Astrocyte (in vitro differentiated cells and primary cell): ENCODE measurements around the gene TTLL8. TPM values are rescaled to one million over a fixed set of nuclear protein-coding genes. Genes with fewer than 3 reads are reported as not detected.

Source experiments
- DNase-seq: peaks from one replicate; pipeline ENCODE4 v3.0.0-alpha.2; 2010; ENCODE audit warnings: low read depth
- FAIRE-seq: peaks from 2 replicates; lab custom pipeline; 2011; peaks lifted over from hg19 to GRCh38; lab: Jason Lieb, UNC
- H2AFZ ChIP-seq: 2 replicates; pipeline ENCODE4 v1.6.0; 2012; ENCODE audit warnings: low read depth, low read length, inconsistent platforms
- H3K27ac ChIP-seq: 2 replicates; pipeline ENCODE4 v1.5.1; 2011; ENCODE audit warnings: low read depth, low read length, inconsistent platforms
- H3K27me3 ChIP-seq: 2 replicates; pipeline ENCODE4 v1.6.0; 2011; ENCODE audit warnings: low read length, inconsistent platforms; ENCODE audit not compliant: insufficient read depth
- H3K36me3 ChIP-seq: 2 replicates; pipeline ENCODE4 v1.5.1; 2011; ENCODE audit warnings: low read length, inconsistent platforms; ENCODE audit not compliant: insufficient read depth
- H3K4me1 ChIP-seq: 2 replicates; pipeline ENCODE4 v1.5.1; 2011; ENCODE audit warnings: low read length, inconsistent platforms; ENCODE audit not compliant: insufficient read depth
- H3K4me2 ChIP-seq: 2 replicates; pipeline ENCODE4 v1.6.0; 2012; ENCODE audit warnings: low read length, inconsistent platforms
- H3K4me3 ChIP-seq: 2 replicates; pipeline ENCODE4 v1.5.1; 2011; ENCODE audit warnings: low read depth, mild to moderate bottlenecking, low read length, inconsistent platforms; ENCODE audit not compliant: insufficient read depth
- H3K79me2 ChIP-seq: 2 replicates; pipeline ENCODE4 v1.6.0; 2012; ENCODE audit warnings: mild to moderate bottlenecking, low read length, inconsistent platforms; ENCODE audit not compliant: insufficient read depth
- H3K9ac ChIP-seq: 2 replicates; pipeline ENCODE4 v1.6.0; 2012; ENCODE audit warnings: mild to moderate bottlenecking, low read length, inconsistent platforms
- H3K9me3 ChIP-seq: 2 replicates; pipeline ENCODE4 v1.5.1; 2012; ENCODE audit warnings: low read depth, mild to moderate bottlenecking, low read length, inconsistent platforms; ENCODE audit not compliant: insufficient read depth
- H4K20me1 ChIP-seq: 2 replicates; pipeline ENCODE4 v1.6.0; 2012; ENCODE audit warnings: low read length, inconsistent platforms; ENCODE audit not compliant: insufficient read depth
- H3K27ac Mint-ChIP-seq: one replicate; pipeline ENCODE4 v1.8.0; 2021; ENCODE audit warnings: mild to moderate bottlenecking, mixed read lengths; ENCODE audit not compliant: unreplicated experiment
- H3K27me3 Mint-ChIP-seq: one replicate; pipeline ENCODE4 v1.8.0; 2021; ENCODE audit warnings: low read depth, mixed read lengths; ENCODE audit not compliant: unreplicated experiment
- H3K36me3 Mint-ChIP-seq: one replicate; pipeline ENCODE4 v1.8.0; 2021; ENCODE audit warnings: low read depth, mixed read lengths; ENCODE audit not compliant: unreplicated experiment
- H3K4me1 Mint-ChIP-seq: one replicate; pipeline ENCODE4 v1.8.0; 2021; ENCODE audit warnings: low read depth, mixed read lengths; ENCODE audit not compliant: unreplicated experiment
- H3K4me3 Mint-ChIP-seq: one replicate; pipeline ENCODE4 v1.8.0; 2021; ENCODE audit warnings: mild to moderate bottlenecking, moderate library complexity, mixed read lengths; ENCODE audit not compliant: unreplicated experiment
- H3K9me3 Mint-ChIP-seq: one replicate; pipeline ENCODE4 v1.8.0; 2021; ENCODE audit warnings: mild to moderate bottlenecking, mixed read lengths; ENCODE audit not compliant: unreplicated experiment
- CTCF ChIP-seq: IDR thresholded peaks from 2 replicates; pipeline ENCODE4 v1.5.1; 2011; ENCODE audit warnings: low read depth, mild to moderate bottlenecking, inconsistent platforms, low read length, moderate library complexity; ENCODE audit not compliant: insufficient read depth
- EZH2 ChIP-seq: IDR thresholded peaks from 2 replicates; pipeline ENCODE4 v1.6.1; 2012; ENCODE audit warnings: mild to moderate bottlenecking, low read length, inconsistent platforms; ENCODE audit not compliant: insufficient read depth
- total RNA-seq: library from RNA; stranded (reverse); gene quantifications from 2 replicates; pipeline ENCODE4 v1.2.1, GENCODE V29; 2021

TTLL8 gene
- total RNA-seq, 1 donor from 2014 or later, result not detected

- H3K27ac Mint-ChIP-seq, result no peak overlapping the region
Measured at GRCh38 chr22:50091092-50091768, 33.1 kb upstream of the TTLL8 start.

GRCh38 chr22:50090412-50090714, 32.3 kb upstream of the TTLL8 start:
- H3K27ac Mint-ChIP-seq, result no peak overlapping the region
- no peak overlapping the region for H3K4me3 ChIP-seq
- FAIRE-seq (no peak), DNase-seq (no peak)
- no peaks in the 10 kb centered on the region for H3K79me2 ChIP-seq
- peaks cover 13% of the 10 kb centered on the region for H3K9me3 Mint-ChIP-seq
- H3K27ac ChIP-seq, result no peak overlapping the region
- peaks cover 7% of the 10 kb centered on the region for H3K27me3 ChIP-seq
- TF ChIP-seq CTCF (no peak), EZH2 (no peak)
- no peaks in the 10 kb centered on the region for H4K20me1 ChIP-seq
- H3K36me3 ChIP-seq, result no peaks in the 10 kb centered on the region
- H3K4me3 Mint-ChIP-seq, result no peak overlapping the region
- peaks cover under 1% of the 10 kb centered on the region for H3K4me1 Mint-ChIP-seq
- H3K9ac ChIP-seq, result no peak overlapping the region
- no peak overlapping the region for H2AFZ ChIP-seq
- H3K9me3 ChIP-seq, result no peaks in the 10 kb centered on the region
- peaks cover 11% of the 10 kb centered on the region for H3K27me3 Mint-ChIP-seq
- no peaks in the 10 kb centered on the region for H3K36me3 Mint-ChIP-seq
- peaks cover 4% of the 10 kb centered on the region for H3K4me1 ChIP-seq
- H3K4me2 ChIP-seq, result no peak overlapping the region

More at GRCh38 chr22:50091092-50091768, 33.1 kb upstream of the TTLL8 start:
- no peak for FAIRE-seq
- Histone ChIP-seq H2AFZ (no peak overlapping the region), H3K4me3 (no peak overlapping the region), H3K27me3 (peaks cover 13% of the 10 kb centered on the region), H3K27ac (no peak overlapping the region), H3K9me3 (no peaks in the 10 kb centered on the region), H3K4me2 (no peak overlapping the region), H3K36me3 (no peaks in the 10 kb centered on the region), H3K9ac (no peak overlapping the region), H3K79me2 (no peaks in the 10 kb centered on the region), H3K4me1 (peaks cover 4% of the 10 kb centered on the region), H4K20me1 (no peaks in the 10 kb centered on the region)
- no peaks in the 10 kb centered on the region for H3K4me1 Mint-ChIP-seq
- H3K36me3 Mint-ChIP-seq, result no peaks in the 10 kb centered on the region
- DNase-seq, result no peak
- H3K4me3 Mint-ChIP-seq, result no peak overlapping the region
- peaks cover 11% of the 10 kb centered on the region for H3K27me3 Mint-ChIP-seq
- H3K9me3 Mint-ChIP-seq, result peaks cover 13% of the 10 kb centered on the region
- TF ChIP-seq CTCF (no peak), EZH2 (no peak)

GRCh38 chr22:50089682-50090411, 31.7 kb upstream of the TTLL8 start, which contains the start of gene MOV10L1:
Gene MOV10L1, plus strand, starts transcription at chr22:50090006. Its CDS starts 83 bp downstream, at chr22:50090089.
- TF ChIP-seq CTCF, result no peak
- no peak for TF ChIP-seq EZH2
- Histone ChIP-seq H3K27me3 (peaks cover 7% of the 10 kb centered on the region), H3K27ac (no peak within 1 kb of the TSS), H3K4me3 (no peak within 1 kb of the TSS), H2AFZ (no peak within 1 kb of the TSS), H3K4me2 (no peak within 1 kb of the TSS), H3K9ac (no peak within 1 kb of the TSS), H3K4me1 (peaks cover 4% of the 10 kb centered on the region), H4K20me1 (no peaks in the 10 kb centered on the region), H3K36me3 (no peaks in the 10 kb centered on the region), H3K9me3 (no peaks in the 10 kb centered on the region), H3K79me2 (no peaks in the 10 kb centered on the region)
- H3K4me1 Mint-ChIP-seq, result peaks cover 5% of the 10 kb centered on the region
- H3K27ac Mint-ChIP-seq, result no peak within 1 kb of the TSS
- DNase-seq (no peak), FAIRE-seq (no peak)
- peaks cover 13% of the 10 kb centered on the region for H3K9me3 Mint-ChIP-seq
- H3K36me3 Mint-ChIP-seq, result no peaks in the 10 kb centered on the region
- H3K4me3 Mint-ChIP-seq, result no peak within 1 kb of the TSS
- peaks cover 11% of the 10 kb centered on the region for H3K27me3 Mint-ChIP-seq
